Mesodermal cell (in vitro differentiated cells): Measurements from ENCODE around the gene NUAK1.

ENCODE experiments used
- H3K27ac ChIP-seq: 2 replicates; pipeline ENCODE4 v1.7.0; 2013; ENCODE audit warnings: mild to moderate bottlenecking, low read depth, low read length, moderate library complexity; ENCODE audit not compliant: severe bottlenecking
- H3K36me3 ChIP-seq: 2 replicates; pipeline ENCODE4 v1.7.1; 2013; ENCODE audit warnings: mild to moderate bottlenecking, low read length, moderate library complexity; ENCODE audit not compliant: control insufficient read depth, insufficient read depth
- H3K4me1 ChIP-seq: one replicate; pipeline ENCODE4 v1.7.1; 2013; ENCODE audit warnings: mild to moderate bottlenecking, low read length; ENCODE audit not compliant: insufficient read depth, control insufficient read depth, poor library complexity, severe bottlenecking
- H3K4me3 ChIP-seq: 2 replicates; pipeline ENCODE4 v1.7.0; 2013; ENCODE audit warnings: low read length, control low read depth, mild to moderate bottlenecking; ENCODE audit not compliant: insufficient read depth, poor library complexity, severe bottlenecking; ENCODE audit errors: extremely low read depth
- H3K9me3 ChIP-seq: 2 replicates; pipeline ENCODE4 v1.7.1; 2013; ENCODE audit warnings: mild to moderate bottlenecking, low read length, moderate library complexity; ENCODE audit not compliant: control insufficient read depth
- WGBS, 2 experiments: methylation state at CpG; one replicate each; pipeline ENCODE4 v1.1.5; 2013; ENCODE audit warnings: missing lambda C conversion rate in 2 of 2; ENCODE audit not compliant: insufficient coverage in 2 of 2; 5-methylcytosine and 5-hydroxymethylcytosine counted together

Gene NUAK1

DNA sequence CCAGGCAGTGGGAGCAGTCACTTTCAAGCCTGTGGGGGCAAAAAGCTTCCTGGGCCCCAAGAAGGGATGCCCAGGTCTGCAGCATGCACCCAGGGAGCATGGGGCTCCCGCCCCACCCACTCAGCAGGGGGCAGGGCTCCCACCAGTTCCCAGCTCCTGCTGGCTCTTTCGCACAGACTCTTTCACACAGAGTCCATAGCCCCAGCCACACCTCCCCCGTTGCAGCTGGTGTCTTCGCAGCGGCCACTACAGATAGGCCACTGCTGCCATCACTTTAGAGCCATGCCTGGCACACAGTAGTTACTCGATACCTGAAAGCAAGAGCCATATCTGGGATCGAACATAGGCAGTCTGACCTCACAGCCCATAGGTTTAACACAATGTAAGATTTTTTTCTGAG lies 98.2 kb downstream of the NUAK1 start:
- H3K27ac ChIP-seq: no peak overlapping the region
- 86 to 89% methylated on average over 5 to 6 of the region's 7 CpGs for WGBS, 2 experiments
- peaks cover 10% of the 10 kb centered on the region for H3K4me1 ChIP-seq
- H3K9me3 ChIP-seq: peaks cover 5% of the 10 kb centered on the region
- no peaks in the 10 kb centered on the region for H3K36me3 ChIP-seq
- no peak overlapping the region for H3K4me3 ChIP-seq

- WGBS, 2 experiments: 100% methylated on average over 1 to 2 of the region's 2 CpGs
- no peak overlapping the region for H3K4me3 ChIP-seq
- H3K27ac ChIP-seq: no peak overlapping the region
- peaks cover 5% of the 10 kb centered on the region for H3K9me3 ChIP-seq
- no peaks in the 10 kb centered on the region for H3K36me3 ChIP-seq
- peaks cover 7% of the 10 kb centered on the region for H3K4me1 ChIP-seq
Observed at GRCh38 chr12:106039646-106040404, 98.9 kb downstream of the NUAK1 start.

GRCh38 chr12:106039242-106039641 lies 99.5 kb downstream of the NUAK1 start:
- Histone ChIP-seq H3K9me3 (peaks cover 5% of the 10 kb centered on the region), H3K36me3 (no peaks in the 10 kb centered on the region), H3K27ac (no peak overlapping the region), H3K4me1 (peaks cover 3% of the 10 kb centered on the region), H3K4me3 (no peak overlapping the region)
- 97 to 98% methylated on average over 6 of the region's 6 CpGs for WGBS, 2 experiments

DNA sequence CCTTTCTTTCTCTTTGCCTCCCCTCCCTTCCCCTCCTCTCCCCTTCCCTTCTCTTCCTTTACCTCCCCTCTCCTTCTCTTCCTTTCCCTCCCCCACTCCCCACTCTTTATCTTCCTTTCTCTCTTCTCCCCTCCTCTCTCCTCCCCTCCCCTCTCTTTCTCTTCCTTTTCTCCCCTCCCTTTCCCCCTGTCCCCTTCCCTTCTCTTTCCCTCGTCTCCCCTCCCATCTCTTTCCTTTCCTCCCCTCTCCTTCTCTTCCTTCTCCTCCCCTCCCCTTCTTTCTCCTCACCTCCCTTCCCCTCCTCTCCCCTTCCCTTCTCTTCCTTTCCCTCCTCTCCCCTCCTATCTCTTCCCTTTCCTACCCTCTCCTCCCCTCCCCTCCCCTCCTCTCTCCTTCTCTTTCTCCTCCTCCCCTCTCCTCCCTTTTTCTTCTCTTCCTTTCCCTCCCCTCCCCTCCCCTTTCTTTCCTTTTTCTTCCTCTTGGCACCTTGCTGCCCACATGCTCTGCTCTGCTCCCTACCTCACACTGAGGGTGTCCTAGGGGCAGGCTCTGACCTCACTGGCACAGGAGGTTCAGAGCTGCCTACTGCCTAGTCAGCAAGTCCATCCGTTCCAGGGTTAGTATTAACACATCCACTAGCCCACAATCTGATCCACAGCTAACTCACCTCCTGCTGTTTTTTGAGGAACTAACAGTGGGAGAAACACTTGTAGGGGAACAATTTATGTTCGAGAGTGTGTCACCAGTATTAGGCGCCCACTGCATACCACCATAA lies 101.0 kb downstream of the NUAK1 start:
- Histone ChIP-seq H3K4me1 (peaks cover 9% of the 10 kb centered on the region), H3K36me3 (no peaks in the 10 kb centered on the region), H3K9me3 (peaks cover 5% of the 10 kb centered on the region), H3K4me3 (no peak overlapping the region), H3K27ac (no peak overlapping the region)
- 92% methylated on average over 1 of the region's 4 CpGs; no CpG with 5 or more reads in 1 of the 2 experiments for WGBS, 2 experiments

GRCh38 chr12:106035421-106035820 lies 103.3 kb downstream of the NUAK1 start:
- Histone ChIP-seq H3K4me1 (peaks cover 22% of the 10 kb centered on the region), H3K27ac (no peak overlapping the region), H3K4me3 (no peak overlapping the region), H3K9me3 (peaks cover 5% of the 10 kb centered on the region), H3K36me3 (no peaks in the 10 kb centered on the region)
- WGBS, 2 experiments: 94 to 96% methylated on average over 3 of the region's 5 CpGs

GRCh38 chr12:106034316-106034715 lies 104.4 kb downstream of the NUAK1 start:
- no peak overlapping the region for H3K4me3 ChIP-seq
- H3K9me3 ChIP-seq: peaks cover 5% of the 10 kb centered on the region
- H3K4me1 ChIP-seq: peaks cover 31% of the 10 kb centered on the region
- 100% methylated on average over 1 to 2 of the region's 4 CpGs for WGBS, 2 experiments
- no peaks in the 10 kb centered on the region for H3K36me3 ChIP-seq
- no peak overlapping the region for H3K27ac ChIP-seq

DNA sequence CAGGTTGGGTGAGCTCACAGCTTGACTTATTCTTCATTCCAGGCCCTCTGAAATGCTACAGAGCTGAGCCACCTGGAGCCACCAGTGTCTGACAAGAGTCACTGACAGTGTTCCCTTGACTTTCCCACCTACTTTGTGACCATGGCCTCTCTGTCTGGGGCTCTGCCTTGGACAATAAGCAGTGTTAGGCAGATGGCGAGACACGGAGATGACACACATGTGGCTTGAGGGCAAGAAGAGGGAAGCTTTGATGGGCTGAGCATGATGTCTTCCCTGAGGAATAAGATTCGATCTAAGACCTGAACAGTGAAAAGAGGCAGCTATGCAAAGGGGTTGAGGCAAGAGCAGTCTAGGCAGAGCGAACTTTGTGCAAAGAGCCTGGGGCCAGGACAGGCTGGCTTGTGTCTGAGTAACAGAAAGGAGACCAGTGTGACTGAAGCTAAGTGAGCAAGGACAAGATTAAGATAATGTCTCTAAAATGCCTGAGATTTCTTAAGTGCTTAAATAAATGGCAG lies 105.5 kb downstream of the NUAK1 start:
- WGBS, 2 experiments: 86 to 97% methylated on average over 4 of the region's 4 CpGs
- Histone ChIP-seq H3K36me3 (no peaks in the 10 kb centered on the region), H3K27ac (peak overlapping the region; percentile 74), H3K9me3 (peaks cover 5% of the 10 kb centered on the region), H3K4me1 (peaks cover 36% of the 10 kb centered on the region), H3K4me3 (no peak overlapping the region)

GRCh38 chr12:106032623-106032925 lies 106.2 kb downstream of the NUAK1 start:
- H3K36me3 ChIP-seq: no peaks in the 10 kb centered on the region
- peaks cover 40% of the 10 kb centered on the region for H3K4me1 ChIP-seq
- peaks cover 5% of the 10 kb centered on the region for H3K9me3 ChIP-seq
- H3K4me3 ChIP-seq: no peak overlapping the region
- H3K27ac ChIP-seq: peak overlapping the region; percentile 74

GRCh38 chr12:106031761-106032622 lies 106.8 kb downstream of the NUAK1 start:
- H3K4me3 ChIP-seq: no peak overlapping the region
- H3K4me1 ChIP-seq: peaks cover 45% of the 10 kb centered on the region
- peaks cover 5% of the 10 kb centered on the region for H3K9me3 ChIP-seq
- peak overlapping the region; percentile 74 for H3K27ac ChIP-seq
- WGBS, 2 experiments: 92 to 100% methylated on average over 2 to 3 of the region's 4 CpGs
- no peaks in the 10 kb centered on the region for H3K36me3 ChIP-seq

DNA sequence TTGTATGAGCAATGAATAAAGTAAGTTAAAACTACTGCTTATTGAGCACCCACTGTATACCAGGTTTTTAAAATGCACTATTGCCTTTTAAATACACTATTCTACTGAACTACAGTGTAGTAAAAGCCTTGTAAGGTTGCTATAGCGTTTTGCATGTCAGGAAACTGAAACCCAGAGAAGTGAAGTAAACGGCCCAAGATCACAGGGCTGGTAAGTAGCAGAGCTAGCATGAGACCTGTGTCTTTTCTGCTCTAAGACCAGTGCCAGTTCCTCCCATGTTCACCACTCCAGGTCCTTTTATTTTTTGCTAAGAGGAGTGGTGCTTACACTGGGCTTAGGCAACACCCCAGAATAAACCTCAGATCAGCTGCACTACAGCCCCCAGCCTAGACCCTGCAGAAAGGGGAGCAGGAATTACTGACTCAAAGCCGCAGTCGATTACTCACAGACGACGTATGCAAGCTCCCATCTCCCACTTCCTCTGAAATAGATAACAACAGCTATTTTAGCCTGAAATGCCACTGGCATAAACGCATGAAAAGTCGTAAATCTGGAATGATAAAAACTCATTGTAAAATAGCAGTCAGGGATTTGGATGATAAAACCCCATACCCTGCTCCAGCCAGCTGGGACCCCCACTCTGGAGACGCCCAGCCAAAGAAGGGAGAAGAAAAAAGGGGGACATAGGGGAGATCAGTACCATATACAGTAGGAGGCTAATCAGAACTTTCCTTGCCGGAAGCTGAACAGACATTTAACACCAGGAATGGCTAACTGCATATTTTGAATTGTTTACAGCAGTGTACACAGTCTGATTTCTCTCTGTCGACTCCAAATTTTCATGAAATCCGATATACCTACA lies 108.3 kb downstream of the NUAK1 start:
- no peaks in the 10 kb centered on the region for H3K36me3 ChIP-seq
- 44 to 53% methylated on average over 6 to 9 of the region's 12 CpGs for WGBS, 2 experiments
- H3K4me3 ChIP-seq: no peak overlapping the region
- peaks cover 47% of the 10 kb centered on the region for H3K4me1 ChIP-seq
- no peaks in the 10 kb centered on the region for H3K9me3 ChIP-seq
- peak overlapping the region; percentile 97 for H3K27ac ChIP-seq
